A549 (cell line): ENCODE data around the gene PLA2G2C.

Source experiments
- BCL3 ChIP-seq: fragments of >200 bp; sonication (Bioruptor Twin); formaldehyde crosslinking; IDR thresholded peaks from 3 replicates; pipeline ENCODE4 v1.6.1; 2016
- CTCF ChIP-seq: fragments of >200 bp; sonication (Bioruptor Twin); formaldehyde crosslinking; IDR thresholded peaks from 3 replicates; pipeline ENCODE4 v1.5.1; 2016
- E2F6 ChIP-seq: IDR thresholded peaks from 2 replicates; pipeline ENCODE4 v1.6.1; 2012; ENCODE audit warnings: low read depth, borderline replicate concordance
- GATA3 ChIP-seq: IDR thresholded peaks from 2 replicates; pipeline ENCODE4 v1.6.1; 2012; ENCODE audit warnings: borderline replicate concordance
- MAX ChIP-seq: IDR thresholded peaks from 2 replicates; pipeline ENCODE4 v1.6.1; 2012
- MAZ ChIP-seq: fragments of 150-350 bp; IDR thresholded peaks from 2 replicates; pipeline ENCODE4 v1.6.1; 2014; ENCODE audit warnings: antibody characterized with exemption, low read depth, low read length, borderline replicate concordance
- POLR2A ChIP-seq: IDR thresholded peaks from 2 replicates; pipeline ENCODE4 v1.6.1; 2012; ENCODE audit warnings: mild to moderate bottlenecking, low read length
- REST ChIP-seq: fragments of 200-600 bp; sonication (generic); IDR thresholded peaks from 2 replicates; pipeline ENCODE4 v1.6.1; 2016; ENCODE audit warnings: antibody characterized with exemption, mild to moderate bottlenecking, moderate library complexity

- no peak for TF ChIP-seq CTCF
- TF ChIP-seq MAX, result no peak
- no peak for TF ChIP-seq POLR2A
- no peak for TF ChIP-seq MAZ
- no peak for TF ChIP-seq REST
- TF ChIP-seq E2F6, result no peak
- TF ChIP-seq GATA3, result no peak
- TF ChIP-seq BCL3, result no peak
Measured at GRCh38 chr1:20126806-20127440, 59.4 kb downstream of the PLA2G2C start.
